Left kidney (tissue), 2 donors: ENCODE measurements around the gene COL9A2. TPM values are rescaled to one million over a fixed set of nuclear protein-coding genes. Genes with fewer than 3 reads are reported as not detected.

ENCODE experiments used
- DNase-seq: peaks from one replicate; pipeline ENCODE4 v3.0.0-alpha.2; 2013
- polyA plus RNA-seq: library from polyadenylated mRNA; unstranded; fragments of 120-200 nt; gene quantifications from one replicate; pipeline ENCODE4 v1.2.1, GENCODE V29; 2013; ENCODE audit not compliant: insufficient read length

The COL9A2 gene
- polyA plus RNA-seq, 1 donor: 21.1 TPM

DNA sequence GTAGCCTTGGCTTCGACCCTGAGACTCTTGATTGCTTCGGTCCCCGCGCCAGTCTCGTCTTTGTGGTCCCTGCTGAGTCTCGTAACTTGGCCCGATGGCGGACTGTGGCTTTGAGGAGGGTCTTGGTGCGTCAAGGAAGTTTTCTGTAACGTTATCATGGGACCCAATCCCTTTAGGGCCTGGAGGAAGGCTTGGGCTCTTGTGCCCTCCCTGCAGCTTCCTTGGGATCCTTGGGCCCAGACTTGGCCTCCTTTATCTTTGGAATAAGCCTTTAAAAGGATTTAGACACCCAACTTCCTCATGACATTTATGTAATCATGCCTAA is 58.7 kb downstream of the COL9A2 start:
- peak; percentile 11 for DNase-seq

DNA sequence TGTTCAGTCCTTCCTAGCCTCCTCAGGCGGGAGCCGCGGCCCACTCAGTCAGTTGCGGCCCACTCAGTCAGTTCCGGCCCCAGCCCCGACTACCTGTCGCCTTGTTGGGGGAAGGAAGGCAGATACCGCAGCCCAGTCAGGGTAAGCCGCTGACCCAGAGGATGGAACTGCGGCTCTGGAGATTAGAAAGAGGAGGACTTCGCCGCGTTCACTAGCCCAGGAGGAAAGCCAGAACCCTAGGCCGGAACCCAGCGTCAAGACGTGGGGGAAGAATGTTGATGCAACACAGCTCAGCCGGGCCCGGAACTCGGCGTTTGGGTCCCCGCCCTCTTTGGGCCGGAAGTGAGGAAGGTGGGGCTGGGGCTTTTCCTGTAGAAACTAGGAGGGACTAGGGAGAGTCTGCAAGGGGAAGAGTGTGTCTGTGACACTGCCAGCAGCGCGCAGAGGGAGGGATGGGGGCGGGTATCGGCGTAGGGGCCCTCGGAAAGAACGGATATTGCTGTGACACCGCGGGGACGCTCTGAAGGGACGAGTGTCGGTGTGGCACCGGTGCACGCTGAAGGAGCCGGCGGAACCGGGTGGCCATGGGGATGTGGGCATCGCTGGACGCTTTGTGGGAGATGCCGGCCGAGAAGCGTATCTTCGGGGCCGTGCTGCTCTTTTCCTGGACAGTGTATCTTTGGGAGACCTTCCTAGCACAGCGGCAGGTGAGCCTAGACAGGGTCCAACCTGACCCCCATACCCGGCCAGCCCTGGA is 59.2 kb downstream of the COL9A2 start, which contains the start of gene ZMPSTE24:
ZMPSTE24 (plus strand) TSS at position 549 of the 757 bp plus-strand sequence; CDS start at position 585, 36 bp downstream.
- peak; percentile 97 for DNase-seq

DNA sequence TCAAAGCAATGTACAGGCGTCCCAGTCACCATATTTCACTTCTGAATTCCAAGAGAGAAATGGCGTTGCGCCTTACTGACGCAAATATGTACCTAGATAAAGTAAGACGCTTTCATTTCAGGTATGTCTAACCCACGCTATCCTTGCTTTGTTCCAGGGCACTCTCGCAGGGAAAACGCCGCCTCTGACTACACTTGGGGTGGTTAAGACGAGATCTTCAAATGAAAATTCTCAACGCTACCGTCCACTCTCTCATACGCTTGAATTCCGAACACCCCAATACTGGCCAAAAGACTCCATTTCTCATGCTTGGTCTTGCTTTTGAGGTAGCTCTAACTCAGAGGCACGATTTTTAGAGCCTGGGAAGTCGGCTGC is 59.8 kb downstream of the COL9A2 start:
- DNase-seq: no peak

DNA sequence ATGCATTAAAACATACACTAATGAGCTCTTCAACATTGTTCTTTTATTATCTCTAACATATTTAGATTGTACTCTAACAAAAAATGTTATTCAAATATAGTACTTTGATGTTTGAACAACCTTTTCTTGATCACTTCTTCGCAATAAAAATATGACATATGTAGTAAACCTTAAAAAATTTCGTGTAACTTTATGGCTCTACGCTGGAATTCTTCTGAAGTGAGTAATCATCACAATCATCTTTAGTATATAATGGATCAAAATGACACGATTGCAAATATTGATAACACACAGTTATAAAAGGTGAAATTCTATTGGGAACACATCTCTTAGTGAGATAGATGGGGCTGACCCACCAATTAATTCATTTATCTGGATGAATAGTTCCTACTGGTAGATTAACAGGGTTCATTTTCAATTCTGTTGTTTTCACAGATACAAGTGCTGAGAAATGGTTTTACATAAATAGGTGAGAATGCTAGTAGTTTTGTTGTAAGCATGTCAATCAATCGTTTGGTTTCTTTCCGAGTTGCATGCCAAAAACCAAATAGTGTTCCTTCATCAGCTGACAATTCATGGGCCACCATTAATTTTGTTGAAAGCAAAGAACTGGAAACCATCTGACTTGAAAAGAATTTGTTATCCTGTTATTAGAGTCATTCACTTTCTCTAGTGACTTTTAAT is 60.5 kb downstream of the COL9A2 start:
- no peak for DNase-seq

DNA sequence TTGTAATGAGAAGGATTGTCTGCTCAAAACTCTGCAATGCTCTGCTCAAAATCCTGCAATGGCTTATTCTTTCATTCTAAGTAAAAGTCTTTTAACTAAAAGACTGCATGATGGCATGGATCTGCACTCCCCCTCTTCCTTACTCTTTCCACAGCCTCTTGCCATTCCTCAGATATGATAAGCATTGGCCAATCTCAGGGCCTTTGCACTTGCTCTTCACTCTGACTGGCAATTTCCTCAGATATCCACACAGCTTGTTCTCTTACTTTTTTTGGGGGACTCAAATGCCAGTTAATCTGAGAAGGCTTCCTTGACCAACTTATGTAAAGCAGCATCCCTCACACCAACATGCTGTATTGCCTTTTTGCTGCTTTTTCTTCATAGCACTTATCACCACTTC is 61.9 kb downstream of the COL9A2 start:
- DNase-seq: no peak

DNA sequence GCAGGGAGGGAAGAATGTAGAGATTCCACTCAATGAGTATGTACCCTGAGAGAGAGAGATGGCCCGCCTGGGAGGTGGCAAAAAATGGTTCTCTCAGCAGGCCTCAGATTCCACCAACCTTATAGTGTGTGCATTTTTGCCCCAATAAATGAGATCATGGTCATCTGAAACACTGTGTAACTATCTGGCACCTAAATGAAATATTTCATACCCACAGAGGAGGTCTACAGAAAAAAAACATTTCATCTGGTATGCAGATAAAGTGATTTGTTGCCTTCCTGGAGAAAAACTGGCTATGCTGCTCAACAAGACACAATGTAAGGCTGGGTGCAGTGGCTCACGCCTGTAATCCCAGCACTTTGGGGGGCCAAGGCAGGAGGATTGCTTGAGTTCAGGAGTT is 64.5 kb downstream of the COL9A2 start:
- DNase-seq: no peak

DNA sequence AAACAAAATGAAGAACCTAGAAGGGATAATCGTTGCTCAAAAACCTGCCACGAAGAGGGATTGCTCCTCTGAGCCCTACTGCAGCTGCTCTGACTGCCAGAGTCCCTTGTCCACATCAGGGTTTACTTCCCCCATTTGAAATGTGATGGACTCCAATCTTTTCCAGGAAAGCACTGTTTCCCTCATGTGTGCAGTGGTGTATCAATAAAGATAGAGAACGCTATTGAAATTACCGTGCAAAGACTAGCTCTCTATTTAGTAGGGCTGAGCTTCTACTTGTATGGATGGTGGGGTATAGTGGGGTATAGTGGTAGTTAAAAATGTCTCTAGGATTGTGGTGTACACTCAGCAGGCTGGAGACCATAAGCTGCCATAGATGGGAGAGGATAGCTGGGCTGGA is 65.6 kb downstream of the COL9A2 start:
- DNase-seq: no peak

Other genes with a start within 250 kb of the COL9A2 start
- 110 TPM for gene PPT1, start 220.0 kb downstream of the COL9A2 start, polyA plus RNA-seq
- gene RLF, start 155.9 kb downstream of the COL9A2 start, polyA plus RNA-seq: 28.4 TPM
- not detected for gene TMCO2, start 69.3 kb downstream of the COL9A2 start, polyA plus RNA-seq
- gene ZMPSTE24, start 59.0 kb downstream of the COL9A2 start, polyA plus RNA-seq: 61.2 TPM
- 27.1 TPM for gene SMAP2, start 56.4 kb upstream of the COL9A2 start, polyA plus RNA-seq
- gene ZFP69B, start 133.2 kb upstream of the COL9A2 start, polyA plus RNA-seq: 7.8 TPM
- gene ZFP69, start 160.0 kb upstream of the COL9A2 start, polyA plus RNA-seq: 10.0 TPM
- gene EXO5, start 191.5 kb upstream of the COL9A2 start, polyA plus RNA-seq: 14.3 TPM
- gene ZNF684, start 214.4 kb upstream of the COL9A2 start, polyA plus RNA-seq: 17.2 TPM